ENCODE measurements around the gene ALDOC.

Gene ALDOC

GRCh38 chr17:28552176-28552999 is 24.3 kb downstream of the ALDOC start, which contains the start of gene UNC119:
Gene UNC119 (minus strand): TSS chr17:28552624. CDS start chr17:28552557, 67 bp downstream.
- peak; percentile 51 for DNase-seq (ENCODE audit: low read depth)

GRCh38 chr17:28551421-28552175 is 25.1 kb downstream of the ALDOC start:
- peak; percentile 9 for DNase-seq (ENCODE audit: low read depth)

DNA sequence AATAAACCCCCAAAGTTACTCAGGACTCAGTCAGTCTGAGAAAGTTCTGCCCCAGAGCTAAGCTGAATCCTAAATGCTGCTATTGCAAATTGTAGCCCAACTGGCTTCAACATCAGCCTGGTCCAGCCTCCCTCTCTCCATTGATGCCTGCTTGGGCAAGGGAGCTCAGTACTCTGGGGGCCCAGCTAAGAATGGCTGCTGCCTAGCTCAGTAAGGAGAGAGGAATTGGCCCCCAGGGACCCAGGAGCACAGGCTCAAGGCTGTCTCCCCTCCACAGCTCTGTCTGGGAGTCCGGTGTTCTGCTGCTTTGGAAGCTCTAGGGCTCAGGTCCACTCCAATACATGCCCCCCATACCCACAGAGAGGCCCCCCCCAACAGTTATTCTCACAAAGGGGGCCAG is 25.8 kb downstream of the ALDOC start:
- no peak for DNase-seq (ENCODE audit: low read depth)

DNA sequence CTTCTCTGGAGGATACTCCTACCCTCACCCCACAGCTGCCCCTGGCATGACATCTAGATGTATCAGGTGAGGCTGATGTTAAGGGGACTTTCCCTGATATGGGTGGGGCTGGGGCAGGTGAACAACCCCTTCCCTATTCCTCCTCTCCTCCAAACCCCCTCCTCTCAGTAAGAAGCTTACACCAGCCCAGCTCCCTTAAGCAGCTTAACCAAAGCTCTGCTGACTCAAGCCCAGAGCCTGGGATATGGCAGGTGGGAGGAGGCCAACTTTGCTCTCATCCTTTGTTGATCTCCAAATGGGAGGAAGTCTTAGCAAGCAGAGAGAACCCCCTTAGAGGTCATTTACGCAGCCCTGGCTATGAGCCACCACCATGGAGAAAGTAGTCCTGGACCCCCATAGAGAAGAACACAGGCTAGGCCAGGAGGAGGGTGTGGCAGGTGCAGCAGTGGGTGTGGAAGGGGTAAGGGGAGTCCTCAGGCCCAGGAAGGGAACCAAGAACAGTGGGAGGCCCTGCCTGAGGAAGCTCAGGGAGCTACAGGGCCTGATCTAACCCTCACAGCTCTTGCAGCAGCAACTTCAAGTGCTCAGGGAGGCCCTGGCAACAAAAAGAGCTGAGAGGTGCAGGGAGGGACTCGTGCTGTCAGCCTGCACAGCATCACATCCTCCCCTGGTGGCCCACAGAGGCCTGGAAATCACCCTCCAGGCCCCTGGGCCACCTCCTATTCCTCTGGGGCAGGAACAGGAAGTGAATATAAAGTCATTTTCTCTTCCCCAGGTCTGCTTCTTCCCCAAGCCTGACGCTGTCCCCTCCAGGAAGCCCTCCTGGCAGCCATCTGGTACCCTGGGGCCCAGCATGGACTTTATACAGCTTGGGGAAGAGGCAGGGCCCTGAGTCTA is 27.2 kb downstream of the ALDOC start:
- DNase-seq (ENCODE audit: low read depth), result no peak

GRCh38 chr17:28548417-28549130 is 28.1 kb downstream of the ALDOC start:
- DNase-seq (ENCODE audit: low read depth), result no peak

- peak; percentile 52 for DNase-seq (ENCODE audit: low read depth)
Measured at GRCh38 chr17:28547623-28548416, 28.9 kb downstream of the ALDOC start.

- no peak for DNase-seq (ENCODE audit: low read depth)
Measured at GRCh38 chr17:28547096-28547622, 29.5 kb downstream of the ALDOC start.

DNA sequence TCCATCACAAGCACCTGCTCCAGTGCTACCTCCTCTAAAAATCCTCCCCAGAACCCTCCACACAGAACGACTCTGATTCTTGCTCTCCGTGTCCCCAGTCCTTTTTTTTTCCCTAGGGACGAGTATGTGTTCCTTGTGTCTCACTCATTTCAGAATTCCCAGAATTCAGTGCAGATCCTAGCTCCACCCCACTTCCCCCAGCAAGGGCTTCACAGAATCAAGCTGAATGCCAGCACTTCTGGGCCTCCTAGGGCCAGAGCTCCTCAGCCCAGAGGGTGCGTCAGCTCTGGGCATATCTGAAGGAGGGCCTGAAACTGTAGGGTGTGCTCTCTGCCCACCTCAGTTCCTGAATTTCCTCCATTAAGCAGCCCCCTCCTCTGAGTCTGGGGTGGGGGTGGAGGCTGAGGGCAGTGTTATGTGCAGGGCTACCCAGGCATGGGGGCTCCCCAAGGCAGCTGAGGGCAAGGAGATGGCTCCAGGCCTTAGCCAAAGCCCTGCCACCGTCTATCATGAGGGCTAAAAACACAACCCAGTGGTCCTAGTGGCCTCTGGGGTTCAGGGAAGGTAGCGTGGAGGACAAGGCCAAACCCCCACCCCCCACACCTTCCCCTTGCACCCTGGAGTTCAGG is 30.8 kb downstream of the ALDOC start:
- DNase-seq (ENCODE audit: low read depth), result peak; percentile 7

GRCh38 chr17:28545141-28545503 is 31.6 kb downstream of the ALDOC start:
- no peak for DNase-seq (ENCODE audit: low read depth)

DNA sequence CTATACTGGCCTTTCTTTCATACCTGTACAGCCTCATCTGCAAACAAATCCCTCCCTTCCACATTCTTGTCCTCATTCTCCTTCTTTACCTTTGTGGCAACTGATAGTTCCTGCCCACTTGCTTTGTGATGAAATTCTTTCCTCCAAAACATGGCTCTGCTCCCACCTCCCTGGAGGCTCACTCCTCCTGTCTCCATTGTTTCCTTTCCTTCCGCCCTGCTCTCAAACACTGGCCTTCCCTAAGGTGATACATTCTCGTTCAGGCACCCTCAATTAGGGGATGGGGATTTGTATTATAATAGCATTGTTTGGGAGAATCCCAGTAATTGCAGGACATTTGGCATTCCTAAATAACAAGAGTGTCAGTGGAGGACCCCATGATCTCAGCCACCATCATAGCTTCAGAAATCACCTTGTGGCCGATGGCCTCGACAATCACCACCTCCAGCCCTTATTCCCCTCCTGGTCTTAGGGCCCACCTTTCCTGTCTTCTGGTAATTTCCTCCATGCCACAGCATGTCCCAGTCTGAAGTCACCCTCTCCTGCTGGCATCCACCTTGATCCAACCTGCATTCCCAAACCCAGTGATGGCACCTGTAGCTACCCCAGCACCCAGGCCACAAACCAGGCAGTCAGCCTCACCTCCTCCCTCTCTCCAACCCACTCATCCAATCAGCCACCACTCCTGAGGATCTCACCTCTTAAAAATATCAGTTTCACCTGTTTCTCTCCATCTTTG is 32.1 kb downstream of the ALDOC start:
- no peak for DNase-seq (ENCODE audit: low read depth)

DNA sequence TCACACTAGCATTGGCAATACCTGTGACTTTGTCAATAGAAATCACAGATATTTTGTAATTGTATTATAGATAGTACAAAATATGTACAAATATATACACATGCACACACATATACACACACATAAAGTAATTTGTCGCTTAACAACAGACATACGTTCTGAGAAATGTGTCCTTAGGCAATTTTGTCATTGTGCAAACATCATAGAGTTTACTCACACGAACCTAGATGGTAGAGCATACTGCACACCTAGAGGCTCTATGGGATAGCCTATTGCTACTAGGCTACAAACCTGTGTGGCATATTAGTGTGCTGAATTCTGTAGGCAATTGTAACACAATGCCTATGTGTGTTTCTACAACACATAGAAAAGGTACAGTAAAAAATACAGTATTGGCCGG is 35.3 kb downstream of the ALDOC start:
- no peak for DNase-seq (ENCODE audit: low read depth)

DNA sequence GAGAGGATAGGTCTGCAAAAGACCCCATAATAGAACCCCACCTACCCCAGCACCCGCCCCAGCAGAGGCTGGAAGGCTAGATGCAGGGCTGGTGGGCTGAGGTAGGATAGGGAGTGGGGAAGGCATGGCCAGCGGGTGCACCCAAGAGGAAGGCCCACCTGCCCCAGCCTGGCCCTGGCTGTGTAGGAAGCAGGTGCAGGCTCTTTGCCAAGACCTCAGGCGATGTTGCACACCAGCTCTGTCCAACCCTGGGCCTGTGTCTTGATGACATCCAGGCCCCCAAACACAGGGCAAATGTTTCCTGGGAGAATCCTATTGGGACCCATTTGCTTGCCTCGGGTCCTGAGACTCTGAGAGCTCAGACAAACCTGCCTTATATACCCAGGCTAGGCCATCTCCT is 36.5 kb downstream of the ALDOC start:
- no peak for DNase-seq (ENCODE audit: low read depth)

DNA sequence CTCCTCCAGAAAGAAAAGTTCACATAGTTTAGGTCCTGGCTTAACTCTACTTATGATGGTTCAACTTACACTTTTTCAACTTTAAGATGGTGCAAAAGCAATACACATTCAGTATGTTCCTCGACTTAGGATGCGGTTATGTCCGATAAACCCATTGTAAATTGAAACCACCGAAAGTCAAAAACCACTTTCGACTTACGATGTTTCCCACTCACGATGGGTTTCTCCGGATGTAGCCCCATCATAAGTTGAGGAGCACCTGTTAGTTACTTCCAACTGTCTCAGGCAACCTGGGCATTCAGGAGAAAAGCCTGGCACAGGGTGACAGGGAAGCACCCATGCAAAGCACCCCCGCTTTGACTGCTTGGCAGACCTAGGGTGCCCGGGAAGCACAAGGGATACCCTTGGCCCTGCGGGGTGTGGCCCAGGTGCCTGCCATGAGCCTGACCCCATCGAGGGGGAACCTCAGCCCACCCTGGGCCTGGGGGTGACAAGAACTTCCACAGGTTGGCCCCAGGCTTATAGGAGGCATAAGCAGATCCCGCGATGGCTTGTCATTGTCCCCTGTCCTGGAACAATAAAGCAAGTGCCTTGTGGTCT is 38.3 kb downstream of the ALDOC start:
- no peak for DNase-seq (ENCODE audit: low read depth)

DNA sequence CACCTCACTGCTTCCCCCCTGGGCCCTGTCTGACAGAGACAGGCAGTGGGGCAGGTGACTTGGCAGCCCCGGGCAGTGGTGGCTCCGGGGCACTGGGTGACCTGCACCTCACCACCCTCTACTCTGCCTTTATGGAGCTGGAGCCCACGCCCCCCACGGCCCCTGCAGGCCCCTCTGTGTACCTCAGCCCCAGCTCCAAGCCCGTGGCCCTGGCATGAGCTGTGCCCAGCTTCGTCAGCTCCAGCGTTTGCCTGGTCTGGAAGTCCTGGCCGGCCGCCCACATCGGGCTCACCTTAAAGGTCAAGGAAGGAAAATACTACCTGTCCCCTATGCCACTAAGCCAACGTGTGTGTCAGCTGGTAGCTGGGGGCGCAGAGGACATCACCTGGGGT is 39.5 kb downstream of the ALDOC start:
- no peak for DNase-seq (ENCODE audit: low read depth)

GRCh38 chr17:28536532-28537218 is 40.0 kb downstream of the ALDOC start:
- DNase-seq (ENCODE audit: low read depth), result no peak

- no peak for DNase-seq (ENCODE audit: low read depth)
Measured at GRCh38 chr17:28534740-28535375, 41.8 kb downstream of the ALDOC start.

DNA sequence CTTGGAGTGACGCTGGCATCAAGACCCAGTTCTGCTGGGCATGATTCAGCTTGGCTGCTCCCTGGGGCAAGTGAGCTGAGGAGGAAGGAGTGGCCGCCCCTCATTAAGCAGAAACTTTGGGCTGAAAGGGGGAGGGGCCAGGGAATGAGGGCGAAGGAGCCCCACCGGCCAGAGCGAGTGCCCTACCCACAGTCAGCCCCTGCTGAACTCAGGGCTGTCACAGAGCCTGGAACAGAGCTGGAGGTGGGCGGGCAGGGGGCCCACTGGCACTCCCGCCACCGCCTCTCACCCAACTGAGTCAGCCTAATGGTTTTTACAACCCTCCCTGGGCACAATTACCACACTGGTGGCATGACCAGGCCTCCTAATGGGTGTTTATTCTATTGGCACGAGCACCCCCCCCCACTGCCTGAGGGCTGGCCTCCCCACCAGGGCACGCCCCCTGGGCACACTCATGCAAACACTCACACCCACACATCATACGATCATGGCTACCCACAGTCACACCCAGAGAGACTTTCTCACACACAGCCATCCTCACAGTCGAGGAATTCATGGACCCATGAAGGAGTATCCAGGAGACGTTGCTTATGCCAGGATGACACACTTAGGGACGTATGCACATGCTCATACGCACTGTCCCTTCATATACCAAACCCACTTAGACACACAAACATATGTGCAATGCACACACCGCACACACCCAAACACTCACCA is 43.4 kb downstream of the ALDOC start:
- DNase-seq (ENCODE audit: low read depth), result no peak

Data from amniotic epithelial cell (primary cell).